GM21515 (cell line): Measurements from ENCODE around the gene CALCB.
"Not testable (repeated sequence)": the region's sequence is repeated elsewhere in the genome, so short reads cannot be mapped to it uniquely, and the experiment has no call there.

Experiments used
- ATAC-seq: cut with Tn5 transposase; IDR thresholded peaks from one replicate; pipeline ENCODE4 v1.9.1; 2021; ENCODE audit not compliant: unreplicated experiment

CALCB gene, protein sequence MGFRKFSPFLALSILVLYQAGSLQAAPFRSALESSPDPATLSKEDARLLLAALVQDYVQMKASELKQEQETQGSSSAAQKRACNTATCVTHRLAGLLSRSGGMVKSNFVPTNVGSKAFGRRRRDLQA

DNA sequence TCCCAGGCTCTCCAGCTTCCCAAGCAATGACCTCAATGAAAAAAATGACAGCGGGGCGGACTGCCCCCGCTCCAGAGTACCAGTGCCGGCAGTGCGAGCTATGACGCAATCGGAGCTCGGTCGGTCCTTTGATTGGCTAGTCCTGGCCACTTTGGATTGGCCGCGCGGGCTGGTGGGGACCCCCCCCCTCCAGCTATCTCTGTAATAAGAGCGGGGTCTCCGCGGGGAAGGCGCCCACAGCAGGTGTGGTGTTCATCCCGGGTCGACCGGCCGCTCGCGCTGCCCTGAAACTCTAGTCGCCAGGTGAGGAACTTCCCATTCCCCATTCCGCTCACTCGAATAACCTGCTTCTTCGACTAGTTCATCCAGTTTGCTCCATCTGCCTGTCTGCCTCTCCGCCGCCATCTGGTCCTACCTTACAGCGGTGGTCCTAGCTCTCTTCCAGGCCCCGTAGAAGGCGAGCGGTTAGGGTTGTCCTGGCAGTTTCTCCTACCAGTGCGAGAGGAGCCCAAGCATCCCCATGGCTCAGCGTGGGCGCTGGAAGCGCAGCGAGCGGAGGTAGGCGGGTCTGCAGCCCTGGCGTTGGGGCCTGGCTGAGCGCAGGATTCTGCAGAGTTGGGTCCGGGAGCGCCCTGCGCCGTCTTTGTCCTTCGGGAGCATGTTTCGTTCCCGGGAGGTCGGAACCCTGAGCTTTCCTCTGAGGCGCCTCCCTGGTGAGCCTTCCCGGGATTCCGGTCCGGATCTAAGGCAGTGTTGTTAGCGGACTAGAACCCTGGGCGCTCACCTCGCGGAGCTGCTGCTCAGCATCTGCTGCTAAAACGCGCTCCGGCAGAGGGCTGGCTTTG, at the start of gene CALCB:
CALCB (plus strand) TSS at position 233 of the 845 bp plus-strand sequence. CDS start 1,126 bp downstream, outside the sequence.
- ATAC-seq, result no peak

DNA sequence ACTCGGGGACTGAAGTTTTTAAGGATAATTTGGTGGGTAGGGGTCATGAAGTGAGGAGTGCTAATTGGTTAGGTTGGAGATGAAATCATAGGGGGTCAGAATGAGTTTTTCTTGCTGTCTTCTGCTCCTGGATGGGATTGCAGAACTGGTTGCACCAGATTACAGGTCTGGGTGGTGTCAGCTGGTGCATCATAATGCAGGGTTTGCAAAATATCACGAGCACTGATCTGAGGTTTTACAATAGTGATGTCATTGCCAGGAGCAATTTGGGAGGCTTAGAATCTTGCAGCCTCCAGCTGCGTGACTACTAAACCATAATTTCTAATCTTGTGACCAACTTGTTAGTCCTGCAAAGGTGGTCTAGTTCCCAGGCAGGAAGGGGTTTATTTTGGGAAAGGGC, 46.4 kb upstream of the CALCB start:
- ATAC-seq, result no peak

DNA sequence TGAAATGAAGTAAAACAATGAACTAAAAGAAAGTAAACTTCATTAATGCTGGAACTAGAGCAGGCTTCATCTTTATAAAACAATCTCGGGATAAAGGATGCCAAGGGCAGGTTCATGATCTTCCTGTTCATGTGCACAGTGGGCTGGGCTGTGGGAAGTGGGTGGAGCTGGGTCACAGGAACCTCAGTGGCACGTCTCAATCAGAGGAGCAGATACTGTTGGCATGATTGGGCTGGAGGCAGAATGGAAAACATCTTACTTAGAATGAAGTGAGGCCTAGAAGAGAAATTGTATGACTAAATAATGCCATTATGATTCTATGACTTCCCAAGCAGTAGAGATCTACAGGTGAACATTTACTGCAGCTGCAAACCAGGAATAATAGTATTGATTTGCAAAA, 45.4 kb upstream of the CALCB start:
- ATAC-seq, result no peak

DNA sequence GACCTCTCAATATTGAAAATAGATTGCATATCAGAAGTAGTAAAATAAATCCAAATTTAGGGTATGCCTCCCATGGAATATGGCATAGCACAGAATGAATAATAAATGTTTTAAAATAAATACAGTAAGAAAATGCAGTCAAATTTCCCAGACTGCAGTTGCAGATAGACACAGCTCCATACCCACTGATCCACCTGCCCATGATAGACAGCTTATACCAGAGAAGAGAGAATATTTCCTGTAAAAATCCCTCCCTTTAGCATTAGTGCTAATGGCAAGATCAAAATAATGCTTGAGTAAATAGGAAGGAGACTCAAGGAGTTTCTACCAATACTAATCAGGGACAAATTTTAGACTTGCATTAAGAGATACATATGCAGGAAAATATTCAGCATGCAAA, 45.0 kb upstream of the CALCB start:
- ATAC-seq, result no peak

DNA sequence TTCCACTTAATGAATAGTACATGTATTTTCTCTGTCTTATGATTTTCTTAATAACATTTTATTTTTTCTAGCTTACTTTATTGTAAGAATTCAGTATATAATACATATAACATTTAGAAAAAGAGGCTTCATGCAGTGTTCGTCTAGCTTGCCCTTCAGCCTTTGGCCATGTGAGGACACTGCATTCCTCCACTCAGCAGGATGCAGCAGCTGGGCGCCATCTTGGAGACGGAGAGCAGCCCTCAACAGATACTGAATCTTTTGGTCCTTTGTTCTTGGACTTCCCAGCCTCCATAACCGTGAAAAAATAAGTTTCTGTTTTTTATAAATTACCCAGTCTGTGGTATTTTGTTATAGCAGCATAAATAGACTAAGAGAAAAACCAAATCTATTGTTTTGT, 41.4 kb upstream of the CALCB start:
- not testable (repeated sequence) for ATAC-seq

DNA sequence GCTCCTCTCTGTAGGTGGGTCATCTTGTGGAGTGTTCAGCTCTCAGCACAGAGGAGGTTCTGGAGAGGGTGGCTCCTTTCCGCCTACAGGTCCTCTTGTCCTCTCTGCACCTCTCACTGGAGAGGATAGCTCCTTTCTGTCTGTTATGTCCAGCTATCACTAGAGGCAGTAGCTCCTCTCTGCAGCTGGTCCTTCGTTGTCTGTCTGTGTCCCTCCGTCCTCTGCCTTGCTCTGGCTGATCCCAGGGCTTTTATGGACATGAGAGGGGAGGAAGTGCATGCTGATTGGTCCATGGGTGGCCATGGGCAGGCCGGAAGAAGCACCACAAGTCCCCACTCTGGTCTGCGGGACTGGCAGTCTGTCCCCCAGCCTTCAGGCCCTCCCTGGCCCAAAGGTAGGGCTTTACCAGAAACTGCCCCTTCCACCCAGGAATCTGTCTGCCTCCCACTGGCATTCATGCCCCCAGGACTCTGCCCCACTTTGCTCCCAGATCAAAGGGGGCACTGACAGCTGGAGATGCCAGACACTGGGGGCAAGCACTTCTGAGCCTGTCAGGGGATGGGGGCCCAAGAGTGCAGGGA, 38.6 kb upstream of the CALCB start:
- no peak for ATAC-seq

DNA sequence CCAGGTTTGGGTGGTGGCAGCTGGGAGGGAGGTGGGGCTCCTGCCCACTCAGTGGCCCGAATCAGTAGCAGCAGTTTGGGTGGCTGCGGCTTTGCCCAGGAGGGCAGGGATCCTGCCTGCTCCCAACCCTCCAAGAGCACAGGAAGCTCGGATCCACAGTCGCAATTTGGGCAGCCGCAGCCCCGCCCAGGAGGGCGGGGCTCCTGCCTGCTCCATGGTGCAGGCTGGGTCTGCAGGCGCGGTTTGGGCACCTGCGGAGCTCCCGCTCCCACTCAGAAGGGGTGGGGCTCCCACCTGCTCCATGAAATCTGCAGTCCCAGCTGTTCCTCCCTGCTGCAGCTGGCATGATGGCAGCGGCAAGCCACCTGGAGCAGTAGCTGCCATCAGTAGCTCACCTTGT, 38.1 kb upstream of the CALCB start:
- ATAC-seq, result no peak

DNA sequence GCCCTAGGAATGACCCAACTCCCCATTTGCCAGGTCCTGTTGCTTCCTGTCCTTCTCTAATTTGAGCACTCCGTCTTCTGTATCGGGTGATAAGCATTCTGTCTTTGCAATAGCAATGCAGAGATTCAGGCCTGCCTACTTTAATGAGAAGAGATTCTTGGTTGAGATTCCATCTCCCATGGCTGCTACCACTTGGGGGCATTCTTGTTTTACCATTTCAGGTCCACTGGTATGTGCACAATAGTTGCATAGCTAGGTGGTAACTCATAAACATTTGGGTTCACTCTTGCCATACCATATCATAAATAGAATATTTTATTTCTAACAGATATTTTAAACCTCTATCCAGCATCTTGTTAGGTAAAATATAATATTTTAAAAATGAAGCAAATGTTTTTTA, 34.4 kb upstream of the CALCB start:
- no peak for ATAC-seq

DNA sequence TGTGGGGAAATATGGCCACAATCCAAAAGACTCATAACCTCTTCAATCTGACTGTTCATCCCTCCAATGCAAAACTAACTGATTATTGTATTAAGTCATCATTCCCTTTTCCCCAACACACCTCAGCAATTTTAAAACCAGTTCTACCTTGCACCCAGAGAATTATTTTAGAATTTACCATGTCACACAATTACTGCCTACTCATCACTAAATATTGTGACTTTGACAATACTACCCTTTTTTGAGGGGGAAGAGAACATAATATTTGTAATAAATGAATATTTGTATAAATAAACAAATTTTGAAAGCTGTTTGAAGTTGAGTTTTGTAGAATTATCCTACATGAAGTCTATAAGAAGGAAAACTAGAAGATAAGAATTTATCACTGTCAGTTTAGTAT, 28.2 kb upstream of the CALCB start:
- no peak for ATAC-seq

DNA sequence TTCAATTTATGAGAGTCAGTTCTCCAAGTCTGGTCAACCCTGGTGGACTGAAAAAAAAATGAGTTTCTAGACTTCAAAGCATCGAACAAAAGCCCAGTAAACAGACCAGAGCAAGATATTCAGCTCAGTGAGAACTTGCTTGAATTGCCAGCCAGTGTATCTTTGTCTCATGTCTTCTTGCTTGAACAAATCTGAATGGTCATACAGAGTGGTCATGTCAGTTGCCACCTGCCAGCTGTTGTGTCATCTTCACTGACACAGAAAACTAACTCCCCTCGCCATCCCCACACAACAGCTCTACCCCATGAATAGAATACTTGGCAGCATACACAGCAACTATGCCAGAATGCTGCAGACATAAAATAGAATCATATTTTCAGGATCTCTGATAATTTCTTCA, 27.5 kb upstream of the CALCB start:
- ATAC-seq, result no peak

DNA sequence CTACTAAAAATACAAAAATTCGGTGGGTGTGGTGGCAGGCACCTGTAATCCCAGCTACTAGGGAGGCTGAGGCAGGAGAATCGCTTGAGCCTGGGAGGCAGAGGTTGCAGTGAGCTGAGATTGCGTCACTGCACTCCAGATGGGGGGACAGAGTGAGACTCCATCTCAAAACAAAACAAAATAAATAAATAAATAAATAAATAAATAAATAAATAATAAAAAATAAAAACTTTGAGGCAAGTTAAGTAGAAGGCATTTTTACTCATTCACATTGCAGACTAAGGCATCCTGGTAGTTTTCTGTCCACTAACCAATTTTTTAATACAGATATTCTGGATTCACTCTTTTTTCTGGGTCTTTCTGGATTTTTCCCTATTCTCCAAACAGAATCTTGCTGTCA, 26.7 kb upstream of the CALCB start:
- ATAC-seq, result not testable (repeated sequence)

DNA sequence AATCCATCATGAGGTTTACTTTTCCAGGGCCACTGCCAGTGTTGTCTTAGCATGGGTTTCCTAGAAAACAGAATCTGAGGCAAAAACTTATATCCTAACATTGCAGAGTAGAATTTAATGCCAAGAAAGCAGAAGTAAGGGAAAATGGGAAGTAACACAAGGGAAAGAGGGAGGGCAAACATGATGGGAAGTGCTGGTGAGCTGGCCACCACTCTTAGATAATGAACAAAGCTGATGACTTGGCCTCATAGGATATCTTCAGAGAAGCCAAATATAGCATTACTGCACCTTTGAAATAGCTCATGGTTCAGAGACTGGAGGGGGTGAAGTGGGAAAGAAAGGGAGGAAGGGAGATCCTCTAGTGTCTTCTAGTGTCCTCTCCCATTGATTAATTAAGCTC, 24.8 kb upstream of the CALCB start:
- no peak for ATAC-seq

DNA sequence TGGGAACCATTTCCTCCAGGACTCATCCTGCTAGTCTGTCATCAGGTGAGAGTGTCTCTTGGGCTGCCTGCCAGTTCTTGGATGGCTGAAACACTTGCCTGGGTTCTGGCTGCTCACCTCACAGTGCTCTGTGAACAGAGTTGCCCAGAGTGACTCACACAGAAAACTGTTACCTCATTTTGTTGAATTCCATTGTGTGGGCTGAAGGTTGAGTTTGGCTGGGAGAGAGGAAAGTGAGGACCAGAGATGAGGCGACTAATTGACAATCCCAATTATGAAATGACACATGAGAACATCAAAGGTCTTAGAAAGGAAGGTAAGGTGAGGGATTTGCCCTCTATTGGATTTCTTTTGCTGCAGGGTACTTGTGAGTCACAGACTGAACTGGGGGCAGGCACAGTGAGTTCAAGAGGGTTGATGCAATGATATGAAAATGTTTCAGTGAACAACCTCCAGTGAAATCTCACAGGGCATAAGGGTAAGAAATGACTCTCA, 20.2 kb upstream of the CALCB start:
- no peak for ATAC-seq

DNA sequence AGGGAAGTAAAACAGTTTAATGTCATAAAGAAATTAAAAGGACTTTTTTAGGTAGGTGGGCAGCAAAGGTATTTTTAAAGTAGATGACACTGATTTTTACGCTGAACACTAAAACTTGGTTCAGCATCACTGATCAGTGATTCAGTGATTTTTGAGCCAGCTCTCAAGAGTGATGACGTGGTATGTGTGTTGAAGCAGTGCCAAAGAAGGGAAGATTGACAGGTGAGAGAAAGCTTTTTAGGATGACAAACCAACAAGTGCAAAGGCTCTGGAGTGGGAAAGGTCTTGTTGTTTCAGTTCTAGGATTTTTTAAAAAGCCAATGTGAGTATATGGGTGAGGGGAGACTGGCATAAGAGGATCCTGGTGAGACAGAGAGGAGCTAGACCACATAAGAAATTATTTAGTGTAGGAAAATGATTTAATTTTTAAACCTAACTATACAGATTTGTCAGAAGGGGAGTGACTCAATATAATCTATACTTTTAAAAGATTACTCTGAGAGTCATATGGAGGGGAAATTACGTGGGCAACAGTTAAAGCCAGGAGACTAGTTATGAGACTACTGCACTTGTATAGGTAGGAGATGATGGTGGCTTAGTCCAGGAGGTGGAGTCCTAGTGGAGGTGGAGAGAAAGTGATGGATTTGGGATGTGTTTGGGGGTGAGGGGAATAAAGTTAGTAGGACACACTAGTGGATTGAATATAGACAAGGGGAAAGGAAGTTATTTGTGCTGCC, 17.6 kb upstream of the CALCB start:
- ATAC-seq, result no peak

DNA sequence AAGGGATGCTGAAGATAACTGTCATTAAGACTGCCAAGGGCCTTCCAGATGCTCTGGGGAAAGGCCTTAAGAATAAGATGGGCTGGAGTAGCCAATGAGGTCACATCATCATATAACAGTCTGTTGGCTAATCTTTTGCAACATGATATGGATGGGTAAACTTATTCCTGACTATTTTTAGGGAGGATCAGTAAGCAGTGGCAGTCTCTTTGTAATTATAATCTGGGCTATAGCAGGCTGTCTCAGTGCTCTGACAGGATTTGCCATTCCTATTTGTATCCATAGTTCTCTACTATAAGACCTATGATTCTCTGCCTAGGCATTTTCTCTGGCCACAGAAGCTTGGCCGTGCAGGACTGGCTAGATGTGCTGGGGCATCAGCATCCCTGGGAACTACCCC, 16.1 kb upstream of the CALCB start:
- no peak for ATAC-seq

DNA sequence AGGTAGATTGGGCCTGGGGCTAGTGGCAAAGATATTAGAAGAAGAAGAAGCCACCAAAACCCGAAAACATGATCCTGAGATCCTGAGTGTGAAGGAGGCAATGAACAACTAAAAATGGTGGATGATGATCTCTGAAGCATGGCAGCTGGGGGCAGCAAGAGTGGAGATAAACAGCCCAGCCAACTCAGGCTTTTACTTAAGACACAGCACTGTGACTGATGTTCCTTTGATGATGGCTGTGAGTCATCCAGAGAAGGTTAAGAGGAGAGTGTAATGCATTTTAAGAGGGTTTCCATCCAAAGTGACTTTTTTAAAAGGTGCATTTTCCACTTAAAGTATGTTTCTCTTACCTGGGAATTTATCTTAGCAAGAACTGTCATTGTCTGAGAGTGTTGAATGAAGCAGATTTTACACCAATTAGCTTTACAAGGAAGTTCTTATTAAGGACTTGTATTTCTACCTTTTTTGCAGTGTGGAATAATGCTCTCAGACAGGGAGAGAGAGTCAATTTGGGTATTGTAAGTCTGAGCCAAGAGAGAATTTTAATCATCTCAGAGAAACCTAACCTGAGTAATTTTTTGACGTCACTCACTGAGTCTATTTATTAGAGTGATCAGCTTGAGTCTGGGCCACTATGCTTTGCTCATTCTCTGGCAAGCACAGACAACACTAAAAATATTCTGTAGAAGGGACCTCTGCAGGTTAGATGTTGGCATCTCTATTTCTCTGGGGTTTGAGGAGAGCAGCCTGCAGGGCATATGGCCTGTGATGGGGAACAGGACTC, 14.1 kb upstream of the CALCB start:
- no peak for ATAC-seq

DNA sequence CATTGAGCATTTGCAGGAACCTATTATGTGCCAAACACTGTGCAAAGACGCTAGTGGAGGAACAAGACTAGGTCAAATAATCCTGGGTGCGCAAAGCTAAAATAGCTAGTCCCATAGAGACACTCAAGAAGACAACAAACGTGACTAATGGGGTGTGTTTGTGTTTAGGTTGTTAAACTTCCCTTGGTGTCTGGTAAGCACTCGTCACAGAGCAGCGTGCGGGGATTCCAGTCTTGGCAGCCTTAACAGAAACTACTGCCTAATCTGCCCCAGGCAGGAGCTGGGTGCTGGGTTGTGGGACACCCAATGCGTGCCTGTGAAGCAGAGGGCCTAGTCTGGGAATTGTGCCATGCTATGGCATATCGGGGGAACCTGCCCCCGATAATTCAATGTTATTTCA, 10.8 kb upstream of the CALCB start:
- ATAC-seq, result no peak

DNA sequence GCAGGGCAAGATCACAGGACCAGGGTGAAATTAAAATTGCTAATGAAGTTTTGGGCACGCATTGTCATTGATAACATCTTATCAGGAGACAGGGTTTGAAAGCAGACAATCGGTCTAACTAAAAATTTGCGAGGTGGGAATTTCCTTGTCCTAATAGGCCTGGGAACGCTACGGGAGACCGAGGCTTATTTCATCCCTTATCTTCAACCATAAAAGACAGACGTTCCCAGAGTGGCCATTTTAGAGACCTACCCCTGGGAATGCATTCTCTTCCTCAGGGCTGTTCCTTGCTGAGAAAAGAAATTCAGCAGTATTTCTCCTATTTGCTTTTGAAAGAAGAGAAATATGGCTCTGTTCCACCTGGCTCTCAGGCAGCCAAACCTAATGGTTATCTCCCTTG, 3.6 kb upstream of the CALCB start:
- ATAC-seq, result not testable (repeated sequence)

DNA sequence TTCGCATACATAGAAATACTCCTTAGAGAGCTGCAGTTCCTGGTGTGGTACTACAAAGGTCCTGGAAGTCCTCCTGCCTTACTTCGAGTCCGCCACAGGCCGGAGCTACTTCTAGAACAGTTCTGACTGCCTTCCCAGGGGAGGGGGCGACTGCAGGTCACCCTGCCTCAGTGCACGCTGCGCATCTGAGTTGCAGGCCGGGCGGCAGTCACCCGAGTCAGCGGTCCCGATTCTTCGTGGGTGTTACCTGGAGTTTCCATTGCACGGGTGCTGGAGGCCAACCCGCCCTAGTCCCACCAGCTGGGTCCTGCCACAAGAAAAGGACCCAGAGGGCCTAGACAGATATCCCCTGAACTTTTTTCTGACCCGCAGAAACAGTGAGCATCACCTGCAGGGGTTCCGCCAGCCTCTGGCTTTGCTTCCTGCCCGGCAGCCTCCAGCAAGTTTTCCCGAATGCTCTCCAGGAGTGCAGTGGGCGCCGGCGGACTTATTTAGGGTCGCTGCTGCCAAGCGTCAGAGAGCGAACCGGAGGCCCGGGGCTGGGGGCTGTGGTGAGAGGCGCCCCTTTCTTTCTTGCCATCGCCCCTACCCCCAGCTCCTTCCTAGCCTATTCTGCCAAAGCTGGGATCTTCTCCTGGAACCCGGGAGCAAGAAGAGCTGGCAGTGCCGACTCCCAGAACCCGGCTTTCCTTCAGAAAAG, 1.7 kb upstream of the CALCB start:
- ATAC-seq, result no peak

DNA sequence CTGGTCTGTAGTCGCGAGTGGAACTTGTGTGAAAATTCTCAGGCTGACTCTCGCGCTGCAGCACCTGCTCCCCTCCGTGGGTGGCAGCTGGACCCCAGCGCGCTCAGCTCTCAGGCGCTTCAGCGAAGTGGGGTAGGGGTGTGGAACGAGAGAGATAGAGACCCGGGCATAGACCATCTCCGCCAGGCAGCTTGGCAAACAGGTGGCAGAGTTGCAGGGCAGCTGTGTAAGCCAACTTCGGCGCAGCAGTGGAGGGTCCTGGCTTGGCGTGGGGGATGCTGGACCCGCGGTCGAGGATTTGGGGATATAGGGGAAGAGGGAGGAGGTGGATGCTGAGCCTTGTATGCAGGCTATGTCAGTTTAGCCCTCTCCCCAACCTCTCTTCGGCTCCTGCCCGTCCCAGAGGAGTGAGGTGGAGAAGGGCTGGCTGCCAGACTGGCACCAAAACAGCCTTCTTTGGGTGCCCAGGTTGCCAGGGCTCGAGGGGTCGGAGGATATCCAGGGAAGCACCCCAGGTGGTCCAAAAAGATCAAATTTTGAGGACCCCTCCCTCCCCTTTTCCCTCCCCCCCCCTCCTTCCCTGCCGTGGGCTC, 746 bp upstream of the CALCB start:
- no peak for ATAC-seq
